Endometrium (tissue), 2 donors: Measurements from ENCODE around the gene ACBD3.

ENCODE experiments used
- FAIRE-seq: peaks from 2 replicates; lab custom pipeline; 2012; peaks lifted over from hg19 to GRCh38; lab: Jason Lieb, UNC
- donor health status: control.
- donor health status: control.

The ACBD3 gene

GRCh38 chr1:226110249-226111097, 76.1 kb downstream of the ACBD3 start:
- FAIRE-seq = no peak

GRCh38 chr1:226109829-226110248, 76.7 kb downstream of the ACBD3 start:
- no peak for FAIRE-seq

- no peak for FAIRE-seq
Measured at GRCh38 chr1:226108935-226109828, 77.4 kb downstream of the ACBD3 start.

- no peak for FAIRE-seq
Measured at GRCh38 chr1:226107471-226108460, 78.8 kb downstream of the ACBD3 start.

- no peak for FAIRE-seq
Measured at GRCh38 chr1:226104671-226105121, 81.8 kb downstream of the ACBD3 start.

GRCh38 chr1:226100436-226101391, 85.8 kb downstream of the ACBD3 start:
- FAIRE-seq = no peak

- no peak for FAIRE-seq
Measured at GRCh38 chr1:226098870-226099835, 87.4 kb downstream of the ACBD3 start.

- no peak for FAIRE-seq
Measured at GRCh38 chr1:226097866-226098625, 88.5 kb downstream of the ACBD3 start.

- FAIRE-seq = no peak
Measured at GRCh38 chr1:226095286-226095685, 91.3 kb downstream of the ACBD3 start.
